GM12878 (cell line): Measurements from ENCODE around the gene P3H2. TPM values are rescaled to one million over a fixed set of nuclear protein-coding genes. Genes with fewer than 3 reads are reported as not detected.
"Not testable (repeated sequence)": the region's sequence is repeated elsewhere in the genome, so short reads cannot be mapped to it uniquely, and the experiment has no call there.

Experiments used
- ATAC-seq: fragments of 200-7000 bp; cut with Tn5 transposase; 3 replicates; pipeline ENCODE4 v1.9.1; 2020; ENCODE audit warnings: mild to moderate bottlenecking, moderate library complexity
- BruUV-seq: library from RNA; stranded (reverse); fragments of 400-500 nt; replicated peaks from 2 replicates; lab custom pipeline; 2021; lab: Mats Ljungman, UMichigan
- CTCF ChIA-PET: fragments of 300-600 bp; sonication (Branson Sonifier 250); formaldehyde crosslinking; extraction: SDS; loops from one replicate; lab custom pipeline; 2021; ENCODE audit warnings: inconsistent platforms; lab: Yijun Ruan, JAX
- POLR2A ChIA-PET: fragments of 350-600 bp; formaldehyde crosslinking; extraction: SDS; loops from one replicate; lab custom pipeline; 2021; ENCODE audit warnings: inconsistent platforms; lab: Charles Lee
- RAD21 ChIA-PET: fragments of 300-600 bp; sonication (Branson Sonifier 250); formaldehyde crosslinking; loops from one replicate; lab custom pipeline; 2023; ENCODE audit warnings: antibody characterized with exemption; ENCODE audit not compliant: unreplicated experiment; lab: Charles Lee
- SMC1A ChIA-PET: fragments of 300-600 bp; sonication (Branson Sonifier 250); formaldehyde crosslinking; loops from one replicate; lab custom pipeline; 2023; ENCODE audit not compliant: unreplicated experiment, uncharacterized antibody; lab: Charles Lee
- DNase-seq: peaks from one replicate; pipeline ENCODE4 v3.0.0-alpha.2; 2011; ENCODE audit warnings: low read depth, low spot score
- FAIRE-seq: peaks from 3 replicates; lab custom pipeline; 2011; peaks lifted over from hg19 to GRCh38; lab: Jason Lieb, UNC
- H2AFZ ChIP-seq: 2 replicates; pipeline ENCODE4 v1.6.0; 2011; ENCODE audit warnings: low read depth, low read length, control low read depth; ENCODE audit not compliant: control insufficient read depth
- H3K27ac ChIP-seq: 2 replicates; pipeline ENCODE4 v1.5.1; 2011; ENCODE audit warnings: control low read depth; ENCODE audit not compliant: control insufficient read depth, insufficient read depth
- H3K27me3 ChIP-seq, 2 experiments: replicated peaks in 1 of 2; 2 replicates each; pipeline versions ENCODE4 v1.6.0 to v1.6.1; 2011; ENCODE audit warnings: low read length in 1 of 2; ENCODE audit not compliant: control insufficient read depth in 2 of 2, insufficient read depth in 2 of 2
- H3K36me3 ChIP-seq, 2 experiments: 2 replicates each; pipeline ENCODE4 v1.5.1; 2011; ENCODE audit warnings: low read length in 1 of 2; ENCODE audit not compliant: control insufficient read depth in 2 of 2, insufficient read depth in 2 of 2
- H3K4me1 ChIP-seq: 2 replicates; pipeline ENCODE4 v1.6.1; 2011; ENCODE audit warnings: mild to moderate bottlenecking, low read length, moderate library complexity, mixed read lengths; ENCODE audit not compliant: control insufficient read depth, insufficient read depth
- H3K4me2 ChIP-seq: 2 replicates; pipeline ENCODE4 v1.6.0; 2011; ENCODE audit warnings: control low read depth; ENCODE audit not compliant: control insufficient read depth, insufficient read depth
- H3K4me3 ChIP-seq: fragments of 200-600 bp; sonication (generic); 2 replicates; pipeline ENCODE4 v1.5.1; 2016
- H3K79me2 ChIP-seq: 2 replicates; pipeline ENCODE4 v1.6.0; 2011; ENCODE audit warnings: low read length; ENCODE audit not compliant: control insufficient read depth, insufficient read depth
- H3K9ac ChIP-seq: 2 replicates; pipeline ENCODE4 v1.8.0; 2011; ENCODE audit warnings: low read length, control low read depth, mixed read lengths; ENCODE audit not compliant: control insufficient read depth, insufficient read depth
- H3K9me3 ChIP-seq: replicated peaks from 3 replicates; pipeline ENCODE4 v1.5.1; 2011; ENCODE audit warnings: mild to moderate bottlenecking, low read length; ENCODE audit not compliant: control insufficient read depth, insufficient read depth
- H4K20me1 ChIP-seq: 2 replicates; pipeline ENCODE4 v1.6.0; 2011; ENCODE audit not compliant: control insufficient read depth, insufficient read depth
- ATF7 ChIP-seq: fragments of 450-650 bp; IDR thresholded peaks from 2 replicates; pipeline ENCODE4 v1.6.1; 2016; ENCODE audit warnings: low read depth, mild to moderate bottlenecking
- BRCA1 ChIP-seq: IDR thresholded peaks from 2 replicates; pipeline ENCODE4 v1.6.1; 2011; ENCODE audit warnings: low read depth, low read length, improper control_type of control experiment
- CREM ChIP-seq: IDR thresholded peaks from 2 replicates; pipeline ENCODE4 v1.6.1; 2014; ENCODE audit warnings: antibody characterized with exemption, low read depth
- FOS ChIP-seq: IDR thresholded peaks from 3 replicates; pipeline ENCODE4 v1.6.1; 2011; ENCODE audit warnings: borderline replicate concordance; ENCODE audit not compliant: insufficient read length; ENCODE audit errors: extremely low read depth
- FOXK2 ChIP-seq: fragments of 450-650 bp; IDR thresholded peaks from 2 replicates; pipeline ENCODE4 v1.6.1; 2017; ENCODE audit warnings: mild to moderate bottlenecking, moderate library complexity
- HDAC6 ChIP-seq: fragments of 200-600 bp; sonication (generic); IDR thresholded peaks from one replicate; pipeline ENCODE4 v1.8.0; 2017; ENCODE audit warnings: antibody characterized with exemption; ENCODE audit not compliant: unreplicated experiment
- JUNB ChIP-seq: IDR thresholded peaks from 2 replicates; pipeline ENCODE4 v1.6.1; 2016; ENCODE audit warnings: antibody characterized with exemption, mild to moderate bottlenecking
- MEF2B ChIP-seq: fragments of 450-650 bp; IDR thresholded peaks from 2 replicates; pipeline ENCODE4 v1.6.1; 2018; ENCODE audit warnings: mild to moderate bottlenecking, moderate library complexity; ENCODE audit not compliant: partially characterized antibody, poor library complexity, severe bottlenecking
- NFYB ChIP-seq: IDR thresholded peaks from 2 replicates; pipeline ENCODE4 v1.6.1; 2011; ENCODE audit warnings: low read depth, mild to moderate bottlenecking, low read length, improper control_type of control experiment, moderate library complexity; ENCODE audit not compliant: insufficient read depth
- WGBS: methylation state at CpG from one replicate; pipeline ENCODE4 v1.1.6; 2016; ENCODE audit warnings: low lambda C conversion rate; ENCODE audit not compliant: insufficient replicate concordance, insufficient coverage; ENCODE audit errors: missing lambda C conversion rate; 5-methylcytosine and 5-hydroxymethylcytosine counted together
- in situ Hi-C: fragments of 300-500 bp; cut with MboI; formaldehyde crosslinking; loops from 9 replicates; pipeline ENCODE4 v1.14.3; 2018; ENCODE audit warnings: mixed read lengths
- intact Hi-C: fragments of 100-400 bp; cut with micrococcal nuclease; formaldehyde crosslinking; loops from one replicate; pipeline ENCODE4 v1.14.2; 2022; ENCODE audit not compliant: unreplicated experiment
- polyA plus RNA-seq, 11 experiments: library from polyadenylated mRNA; depleted of rRNA in 4 of 11; unstranded in 6 of 11; stranded (reverse) in 5 of 11; fragments of >200 nt; fragmentation: Nextera tagmentation in 4 of 11; fragmentation: Illumina TruSeq in 1 of 11; extraction: Ambion mirVana in 4 of 11; extraction: Trizol in 1 of 11; gene quantifications; 1 replicate in 1 of 11; 2 replicates in 10 of 11; pipeline versions ENCODE4 v1.2.1 to v1.2.3, GENCODE V29; 2011 to 2016; ENCODE audit warnings: inconsistent platforms in 2 of 11, missing spikeins in 2 of 11, low read depth in 1 of 11
- total RNA-seq, 4 experiments: library from RNA; depleted of rRNA in 3 of 4; stranded (reverse); fragments of >200 nt in 3 of 4; fragmentation: Illumina TruSeq in 1 of 4; extraction: Trizol in 1 of 4; gene quantifications; 2 replicates each; pipeline versions ENCODE4 v1.2.1 to v1.2.3, GENCODE V29; 2013 to 2021
- TF ChIP-seq, protein P1 (sequence below): fragments of 450-650 bp; IDR thresholded peaks from 2 replicates; pipeline ENCODE4 v1.6.1; 2017; ENCODE audit warnings: mild to moderate bottlenecking, low read depth, inconsistent platforms; ENCODE audit not compliant: poor library complexity, severe bottlenecking
- TF ChIP-seq, protein P2 (sequence below): IDR thresholded peaks from 2 replicates; pipeline ENCODE4 v1.6.1; 2011; ENCODE audit warnings: borderline replicate concordance, low read depth, mild to moderate bottlenecking, moderate library complexity, mixed read lengths, low read length; ENCODE audit not compliant: insufficient read depth; ENCODE audit errors: extremely low read length

Gene P3H2
- total and polyA plus RNA-seq, 10 of the 15 experiments (the other 5 are each of a cell fraction or from before 2014, with no cell fraction given) = 27.0 to 97.6 (median 83.2) TPM

DNA sequence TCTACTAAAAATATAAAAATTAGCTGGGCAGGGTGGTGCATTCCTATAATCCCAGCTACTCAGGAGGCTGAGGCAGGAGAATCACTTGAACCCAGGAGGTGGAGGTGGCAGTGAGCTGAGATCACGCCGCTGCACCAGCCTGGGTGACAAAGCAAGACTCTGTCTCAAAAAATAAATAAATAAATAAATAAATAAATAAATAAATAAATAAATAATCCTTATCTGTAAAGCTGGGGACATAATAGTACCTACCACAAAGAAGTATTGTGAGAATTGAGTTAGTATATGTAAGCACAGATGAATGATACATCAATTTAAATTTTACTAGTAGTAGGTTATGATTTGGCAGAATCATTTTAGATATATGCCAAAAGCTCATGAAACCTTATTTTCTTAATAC, 41.5 kb downstream of the P3H2 start:
- ChIA-PET CTCF (interaction anchor here (2.6 kb wide), 1 partner anchor 117 kb away, joined by 7 read pairs; no protein-coding TSS in a partner anchor), RAD21 (interaction anchor here (1.5 to 1.9 kb wide), 2 partner anchors 13 to 112 kb away, joined by 3 to 5 read pairs; no protein-coding TSS in a partner anchor), SMC1A (interaction anchor here (0.6 to 3.8 kb wide), 10 partner anchors 9 to 244 kb away, joined by 3 to 17 read pairs (median 3); no protein-coding TSS in a partner anchor)
- ATAC-seq, H3K27ac ChIP-seq, H3K4me2 ChIP-seq, H3K4me1 ChIP-seq, FAIRE-seq, H3K27me3 ChIP-seq, H4K20me1 ChIP-seq, H3K9ac ChIP-seq, in situ Hi-C loops, H3K36me3 ChIP-seq, H2AFZ ChIP-seq, H3K79me2 ChIP-seq, intact Hi-C loops, H3K4me3 ChIP-seq, H3K9me3 ChIP-seq, DNase-seq, BruUV-seq, POLR2A ChIA-PET: not testable (repeated sequence)
- WGBS = 55% methylated on average over 2 of the region's 2 CpGs

DNA sequence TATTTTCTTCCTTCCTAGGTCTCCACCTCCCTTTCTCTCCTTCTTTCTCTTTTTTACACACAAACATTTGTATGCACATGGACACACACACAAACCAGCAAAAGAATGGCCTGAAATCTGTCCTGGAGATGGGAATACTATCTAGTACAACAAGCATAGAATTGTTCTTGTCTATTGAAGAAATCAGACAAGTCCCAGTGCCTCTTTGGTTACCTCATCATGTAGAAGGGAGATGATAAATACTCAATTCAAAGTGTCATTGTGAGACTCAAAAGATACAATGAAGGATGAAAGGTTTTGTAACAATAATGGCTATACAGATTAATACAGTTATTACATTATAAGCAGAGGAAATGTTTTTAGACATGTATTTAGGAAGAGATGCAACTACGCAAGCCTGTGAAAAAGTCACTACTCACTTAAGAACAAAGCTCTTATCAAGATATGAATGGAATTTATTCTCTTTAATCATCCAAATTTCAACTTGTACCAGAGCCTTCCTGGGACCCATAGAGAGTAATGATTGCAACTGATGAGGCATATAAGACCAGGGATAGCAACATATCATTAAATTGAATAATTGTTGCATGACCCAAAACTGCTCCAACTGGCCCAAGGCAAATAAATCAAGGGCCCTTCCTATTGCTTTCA, 43.2 kb downstream of the P3H2 start:
- no peak overlapping the region for H3K4me3 ChIP-seq
- no peaks in the 10 kb centered on the region; the same call in 1 of the 2 replicates for H3K79me2 ChIP-seq
- in situ Hi-C loops (no loop called here), intact Hi-C loops (no loop called here)
- no peaks in the 10 kb centered on the region for H3K27me3 ChIP-seq
- 95% methylated on average over 1 of the region's 1 CpG for WGBS
- TF ChIP-seq BRCA1 (no peak), FOXK2 (no peak), JUNB (no peak), NFYB (no peak), CREM (no peak), ATF7 (no peak), MEF2B (no peak), FOS (no peak), HDAC6 (no peak)
- TF ChIP-seq, protein P1, sequence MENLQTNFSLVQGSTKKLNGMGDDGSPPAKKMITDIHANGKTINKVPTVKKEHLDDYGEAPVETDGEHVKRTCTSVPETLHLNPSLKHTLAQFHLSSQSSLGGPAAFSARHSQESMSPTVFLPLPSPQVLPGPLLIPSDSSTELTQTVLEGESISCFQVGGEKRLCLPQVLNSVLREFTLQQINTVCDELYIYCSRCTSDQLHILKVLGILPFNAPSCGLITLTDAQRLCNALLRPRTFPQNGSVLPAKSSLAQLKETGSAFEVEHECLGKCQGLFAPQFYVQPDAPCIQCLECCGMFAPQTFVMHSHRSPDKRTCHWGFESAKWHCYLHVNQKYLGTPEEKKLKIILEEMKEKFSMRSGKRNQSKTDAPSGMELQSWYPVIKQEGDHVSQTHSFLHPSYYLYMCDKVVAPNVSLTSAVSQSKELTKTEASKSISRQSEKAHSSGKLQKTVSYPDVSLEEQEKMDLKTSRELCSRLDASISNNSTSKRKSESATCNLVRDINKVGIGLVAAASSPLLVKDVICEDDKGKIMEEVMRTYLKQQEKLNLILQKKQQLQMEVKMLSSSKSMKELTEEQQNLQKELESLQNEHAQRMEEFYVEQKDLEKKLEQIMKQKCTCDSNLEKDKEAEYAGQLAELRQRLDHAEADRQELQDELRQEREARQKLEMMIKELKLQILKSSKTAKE = no peak
- TF ChIP-seq, protein P2, sequence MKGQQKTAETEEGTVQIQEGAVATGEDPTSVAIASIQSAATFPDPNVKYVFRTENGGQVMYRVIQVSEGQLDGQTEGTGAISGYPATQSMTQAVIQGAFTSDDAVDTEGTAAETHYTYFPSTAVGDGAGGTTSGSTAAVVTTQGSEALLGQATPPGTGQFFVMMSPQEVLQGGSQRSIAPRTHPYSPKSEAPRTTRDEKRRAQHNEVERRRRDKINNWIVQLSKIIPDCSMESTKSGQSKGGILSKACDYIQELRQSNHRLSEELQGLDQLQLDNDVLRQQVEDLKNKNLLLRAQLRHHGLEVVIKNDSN = no peak
- H3K9ac ChIP-seq = no peak overlapping the region
- no peaks in the 10 kb centered on the region for H3K36me3 ChIP-seq
- no peaks in the 10 kb centered on the region for H4K20me1 ChIP-seq
- H3K4me1 ChIP-seq = no peaks in the 10 kb centered on the region
- no peaks in the 10 kb centered on the region for H3K9me3 ChIP-seq
- H3K27ac ChIP-seq = no peak overlapping the region; the same call in 1 of the 2 replicates
- RAD21 ChIA-PET = interaction anchor here (1.2 to 1.9 kb wide), 3 partner anchors 8 to 17 kb away, joined by 4 to 5 read pairs (median 5); no protein-coding TSS in a partner anchor
- BruUV-seq = no TSS peak
- SMC1A ChIA-PET = interaction anchor here (1.1 to 3.8 kb wide), 6 partner anchors 8 to 110 kb away, joined by 3 to 17 read pairs (median 6); partner anchors contain the start of gene P3H2
- no peak for ATAC-seq
- POLR2A ChIA-PET = interaction anchor here (1.0 kb wide), 1 partner anchor 22 kb away, joined by 4 read pairs; no protein-coding TSS in a partner anchor
- DNase-seq = no peak
- no peak for FAIRE-seq
- no peak overlapping the region for H2AFZ ChIP-seq
- CTCF ChIA-PET = interaction anchor here (1.5 kb wide), 1 partner anchor 8 kb away, joined by 4 read pairs; no protein-coding TSS in a partner anchor
- H3K4me2 ChIP-seq = no peak overlapping the region
